Fibroblast of skin of right biceps (primary cell): ENCODE data around the gene ASIC5.
"Not testable (repeated sequence)": the region's sequence is repeated elsewhere in the genome, so short reads cannot be mapped to it uniquely, and the experiment has no call there.

Source experiments
- DNase-seq: peaks from one replicate; pipeline ENCODE4 v3.0.0-alpha.2; 2013

Gene ASIC5

DNA sequence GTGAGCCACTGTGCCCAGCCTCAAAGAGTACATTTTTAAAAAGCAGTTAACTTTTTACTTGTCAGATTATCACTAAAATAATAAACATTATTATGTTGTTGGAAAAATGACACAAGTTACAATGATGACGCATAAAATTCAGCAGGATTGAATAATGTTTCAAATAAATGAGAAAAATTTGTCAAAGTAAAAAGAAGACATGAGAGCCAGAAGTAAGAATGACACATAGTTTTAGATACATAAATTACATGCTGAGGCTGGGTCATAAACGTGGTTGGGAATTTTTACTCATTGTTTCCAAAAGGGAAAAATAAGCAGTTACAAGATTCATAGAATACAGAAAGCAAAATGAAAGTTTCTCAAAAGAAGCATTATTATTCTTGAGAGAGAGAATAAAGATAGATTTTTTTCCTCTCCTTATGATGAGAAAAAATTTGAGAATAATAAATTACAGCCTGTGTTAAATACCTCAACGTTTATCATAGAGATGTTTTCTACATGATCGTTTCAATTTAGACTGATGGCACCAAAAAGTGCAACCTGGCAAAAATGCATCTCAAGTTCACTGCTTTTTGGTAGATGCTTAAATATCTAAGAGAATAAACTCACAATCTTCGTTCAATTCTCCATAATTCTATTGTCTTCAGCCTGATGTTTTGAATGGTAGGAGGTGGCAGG is 66.8 kb downstream of the ASIC5 start:
- DNase-seq = peak; percentile 65

DNA sequence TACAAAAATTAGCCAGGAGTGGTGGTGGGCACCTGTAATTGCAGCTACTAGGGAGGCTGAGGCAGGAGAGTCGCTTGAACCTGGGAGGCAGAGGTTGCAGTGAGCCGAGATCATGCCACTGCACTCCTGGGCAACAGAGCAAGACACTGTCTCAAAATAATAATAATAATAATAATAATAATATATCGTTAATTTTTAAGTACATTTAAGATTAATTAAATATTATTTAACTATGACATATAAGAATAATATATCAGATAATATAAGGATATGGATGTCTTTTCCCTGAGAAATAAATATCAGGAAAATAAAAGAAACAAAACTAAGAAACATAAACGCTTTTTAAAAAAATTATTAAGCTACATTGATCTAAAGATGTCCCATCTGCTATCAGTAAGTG is 68.5 kb downstream of the ASIC5 start:
- DNase-seq = not testable (repeated sequence)

DNA sequence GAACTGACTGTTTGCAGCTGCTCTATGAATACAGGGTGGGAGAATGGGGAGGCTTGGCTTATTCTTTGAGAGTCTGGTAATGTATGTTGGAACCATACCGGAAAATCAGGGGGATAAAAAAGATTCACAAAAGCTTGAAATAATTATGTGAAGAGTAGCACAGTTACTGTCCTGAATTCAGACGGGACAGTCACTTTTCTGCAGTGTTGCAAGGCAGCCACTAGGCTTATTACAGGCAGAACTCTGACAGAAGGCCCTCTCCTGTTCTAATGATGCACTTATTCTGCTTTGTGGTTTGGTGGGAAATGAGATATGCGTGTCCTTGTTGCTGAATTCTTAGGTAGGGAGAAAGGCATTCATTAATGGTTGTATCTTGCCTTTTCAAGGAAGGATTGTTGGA is 70.1 kb downstream of the ASIC5 start:
- DNase-seq = peak; percentile 79

DNA sequence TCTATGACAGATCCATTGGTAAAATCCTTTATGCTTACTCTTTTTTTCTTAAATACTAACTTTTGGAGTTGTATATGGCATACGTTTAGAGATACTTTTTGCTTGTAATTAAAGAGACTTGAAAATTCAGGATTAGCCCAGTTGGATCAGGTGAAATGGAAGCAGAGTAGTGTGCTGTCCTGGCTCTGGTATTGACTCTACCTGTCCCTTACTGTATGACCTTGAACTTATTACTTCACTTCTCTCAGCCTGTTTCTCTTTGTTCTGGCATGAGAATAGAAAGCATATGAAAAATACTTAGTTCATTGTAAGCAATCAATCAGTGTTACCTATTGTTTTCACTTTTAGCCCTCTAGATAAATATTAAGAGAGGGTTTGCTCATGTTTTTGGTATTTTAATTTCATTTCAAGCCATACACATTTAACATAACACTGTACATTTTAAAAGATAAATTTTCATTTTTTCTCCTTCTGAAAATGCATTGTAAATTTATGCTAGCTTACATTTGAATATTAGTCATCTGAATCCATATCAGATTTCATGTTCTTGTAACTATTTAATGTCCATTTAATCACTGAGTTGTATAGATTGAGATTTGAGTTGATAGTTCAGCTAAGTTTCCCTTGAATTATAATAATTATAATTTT is 71.4 kb downstream of the ASIC5 start:
- DNase-seq = no peak

- no peak for DNase-seq
Observed at GRCh38 chr4:155789982-155790381, 76.1 kb downstream of the ASIC5 start.

DNA sequence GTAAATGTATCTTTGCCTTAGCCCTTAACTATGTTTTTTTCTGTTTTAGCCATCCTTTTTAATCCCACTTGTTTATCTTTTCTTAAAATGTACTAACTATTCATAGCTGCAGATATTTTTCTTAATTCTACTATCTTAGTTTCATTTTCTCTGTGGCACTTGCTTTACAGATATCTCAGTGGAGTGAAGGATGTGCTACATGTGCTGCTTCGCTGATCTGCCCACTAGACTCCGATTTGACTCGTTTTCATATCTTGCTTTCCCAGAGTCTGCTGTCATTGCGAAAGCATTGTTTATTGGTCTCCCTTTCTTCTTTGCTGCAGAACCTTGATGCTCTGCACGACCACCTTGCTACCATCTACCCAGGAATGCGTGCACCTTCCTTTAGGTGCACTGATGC is 76.7 kb downstream of the ASIC5 start:
- DNase-seq = no peak

DNA sequence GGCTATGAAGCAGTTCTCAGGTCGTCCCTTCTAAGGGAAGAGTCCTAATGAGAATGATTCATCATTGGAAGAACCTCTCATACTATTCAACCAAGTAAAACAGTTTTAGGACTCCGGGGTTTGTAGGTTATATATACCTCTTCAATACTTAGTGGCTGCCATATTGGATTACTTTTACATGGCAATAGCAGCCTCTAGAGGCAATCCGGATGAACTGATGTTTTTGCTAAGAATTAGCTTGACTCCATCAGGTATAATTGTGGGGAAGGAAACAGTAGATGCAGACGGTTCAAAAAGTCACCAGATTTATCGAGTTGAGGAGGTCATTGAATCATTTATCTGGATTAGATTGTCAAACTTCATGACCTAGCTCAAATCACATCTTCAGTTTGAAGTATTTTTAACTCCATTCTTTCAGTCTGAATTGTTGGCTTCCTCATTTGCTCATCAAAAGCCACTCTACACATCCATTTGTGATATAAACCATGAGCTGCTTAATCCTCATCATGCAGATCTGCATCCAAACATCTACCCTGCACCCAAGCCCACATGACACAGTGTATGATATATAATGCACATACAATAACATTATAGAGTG is 78.9 kb downstream of the ASIC5 start:
- DNase-seq = peak; percentile 61

- no peak for DNase-seq
Observed at GRCh38 chr4:155785828-155786227, 80.2 kb downstream of the ASIC5 start.

DNA sequence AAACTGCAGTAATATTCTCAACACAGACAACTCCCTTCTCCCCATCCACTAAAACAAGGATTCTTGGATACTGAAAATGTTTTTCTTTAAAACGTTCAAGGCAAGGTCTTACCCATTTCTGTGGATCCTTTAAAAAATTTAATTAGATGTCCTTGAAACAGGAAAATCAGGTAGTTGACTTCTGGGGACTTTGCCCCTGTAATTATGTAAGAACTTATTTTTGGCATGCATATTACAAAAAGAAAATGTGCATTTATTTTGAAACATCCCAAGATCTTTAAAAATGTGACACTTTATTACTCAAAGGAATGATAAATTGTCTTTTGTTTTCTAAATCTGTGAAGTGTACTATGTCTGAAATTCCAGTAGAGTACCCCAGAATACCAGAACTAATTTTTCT is 81.4 kb downstream of the ASIC5 start:
- DNase-seq = no peak

- DNase-seq = no peak
Observed at GRCh38 chr4:155781249-155781831, 84.7 kb downstream of the ASIC5 start.

DNA sequence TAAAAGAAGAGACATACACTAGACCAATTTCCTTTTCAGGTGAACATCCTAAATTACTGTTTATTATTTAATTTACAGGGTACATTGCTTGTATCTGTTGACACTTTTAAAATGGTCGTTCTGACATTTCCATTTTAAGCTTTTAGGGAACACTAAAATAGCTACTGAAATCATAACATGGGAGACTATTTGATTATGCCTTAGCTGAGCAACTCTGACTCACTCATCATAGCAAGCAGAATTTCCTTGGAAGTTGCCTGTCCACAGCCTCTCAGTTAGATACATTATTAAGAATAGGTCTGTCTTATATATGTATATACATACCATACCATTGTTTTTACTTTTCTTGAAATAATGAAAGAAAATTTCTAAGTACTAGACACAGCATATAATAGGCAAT is 85.3 kb downstream of the ASIC5 start:
- peak; percentile 50 for DNase-seq
